ENCODE results near the gene MTAP.

The MTAP gene

GRCh38 chr9:21854119-21854518, 51.7 kb downstream of the MTAP start:
- FAIRE-seq, result no peak

GRCh38 chr9:21854594-21854993, 52.2 kb downstream of the MTAP start:
- FAIRE-seq, result no peak

- no peak for FAIRE-seq
Measured at GRCh38 chr9:21856301-21857094, 54.1 kb downstream of the MTAP start.

GRCh38 chr9:21862871-21863270, 60.4 kb downstream of the MTAP start:
- FAIRE-seq, result peak; percentile 50

GRCh38 chr9:21864505-21864904, 62.1 kb downstream of the MTAP start:
- no peak for FAIRE-seq

- FAIRE-seq, result no peak
Measured at GRCh38 chr9:21866302-21866701, 63.9 kb downstream of the MTAP start.

- FAIRE-seq, result no peak
Measured at GRCh38 chr9:21871256-21871975, 69.0 kb downstream of the MTAP start.

GRCh38 chr9:21872696-21873095, 70.3 kb downstream of the MTAP start:
- FAIRE-seq, result no peak

GRCh38 chr9:21873540-21874221, 71.2 kb downstream of the MTAP start:
- FAIRE-seq, result no peak

GRCh38 chr9:21875893-21876292, 73.5 kb downstream of the MTAP start:
- no peak for FAIRE-seq

GRCh38 chr9:21883642-21884041, 81.2 kb downstream of the MTAP start:
- FAIRE-seq, result no peak

- no peak for FAIRE-seq
Measured at GRCh38 chr9:21889673-21890072, 87.2 kb downstream of the MTAP start.

- no peak for FAIRE-seq
Measured at GRCh38 chr9:21890696-21891095, 88.3 kb downstream of the MTAP start.

GRCh38 chr9:21901546-21901945, 99.1 kb downstream of the MTAP start:
- FAIRE-seq, result no peak

- no peak for FAIRE-seq
Measured at GRCh38 chr9:21902136-21902535, 99.7 kb downstream of the MTAP start.

- FAIRE-seq, result no peak
Measured at GRCh38 chr9:21903380-21903965, 101.0 kb downstream of the MTAP start.

GRCh38 chr9:21904371-21904770, 101.9 kb downstream of the MTAP start:
- no peak for FAIRE-seq

GRCh38 chr9:21904776-21905175, 102.3 kb downstream of the MTAP start:
- no peak for FAIRE-seq

GRCh38 chr9:21906213-21906612, 103.8 kb downstream of the MTAP start:
- no peak for FAIRE-seq

GRCh38 chr9:21906881-21907280, 104.4 kb downstream of the MTAP start:
- no peak for FAIRE-seq

GRCh38 chr9:21919377-21920362, 117.2 kb downstream of the MTAP start:
- FAIRE-seq, result peak; percentile 21

GRCh38 chr9:21923694-21924093, 121.3 kb downstream of the MTAP start:
- FAIRE-seq, result no peak
